Left ventricle myocardium superior (tissue), 1 donor: ENCODE measurements around the gene NUAK2. TPM values are rescaled to one million over a fixed set of nuclear protein-coding genes. Genes with fewer than 3 reads are reported as not detected.
A peak's percentile ranks its signal among the peaks of the same experiment; 100 is the strongest.
"Not testable (repeated sequence)": the region's sequence is repeated elsewhere in the genome, so short reads cannot be mapped to it uniquely, and the experiment has no call there.

Experiments used
- ATAC-seq: fragments of 200-7000 bp; cut with Tn5 transposase; one replicate; pipeline ENCODE4 v1.9.1; 2020; ENCODE audit warnings: mild to moderate bottlenecking, moderate library complexity
- DNase-seq: peaks from one replicate; pipeline ENCODE4 v3.0.0-alpha.2; 2020
- intact Hi-C: fragments of 100-400 bp; cut with micrococcal nuclease; formaldehyde crosslinking; loops from one replicate; pipeline ENCODE4 v1.11.0; 2022
- total RNA-seq: library from RNA; stranded (reverse); fragmentation: NEBNext Ultra II Directional; extraction: Animal tissue kit (Norgen Biotek cat#: 25700); gene quantifications from one replicate; pipeline ENCODE4 v1.2.1, GENCODE V29; 2021
- donor health status: DM: no; HTN: yes; CAD: no; lungs with severe emphysema.

Gene NUAK2
- total RNA-seq, 1 donor from 2014 or later = 1.5 TPM

DNA sequence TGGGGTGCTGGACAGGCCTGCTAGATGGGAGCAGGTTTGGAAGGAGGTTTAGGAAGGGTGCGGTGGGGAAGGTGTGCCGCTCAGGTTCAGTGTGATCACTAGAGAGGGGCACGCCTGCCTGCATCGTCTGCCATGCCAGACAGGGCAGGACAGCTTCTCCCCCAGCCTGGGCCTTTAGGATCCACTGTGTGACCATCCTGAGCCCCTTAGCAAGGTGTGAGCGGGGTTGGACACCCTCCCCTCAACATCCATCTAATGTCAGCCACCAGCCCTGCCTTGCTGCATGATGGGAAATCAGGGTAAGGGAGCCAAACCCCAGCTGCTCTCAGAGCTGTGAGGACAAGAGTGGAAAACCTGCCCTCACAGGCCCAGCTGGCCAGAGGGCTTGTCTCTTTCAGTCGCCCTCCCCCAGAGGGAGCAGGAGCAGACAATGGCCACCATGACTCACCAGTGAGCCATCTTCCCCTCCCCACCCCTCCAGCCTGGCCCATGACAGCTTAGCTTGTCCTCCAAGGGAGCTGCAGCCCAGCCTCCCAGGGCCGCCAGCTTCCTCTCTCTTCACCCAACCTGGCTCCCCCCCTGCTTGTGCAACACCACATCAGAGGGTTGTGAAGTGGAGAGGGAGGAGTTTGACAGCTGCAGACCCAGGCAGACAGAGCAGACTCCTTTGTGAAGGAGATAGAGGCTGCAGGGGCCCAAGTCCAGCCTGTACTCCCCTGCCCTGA lies 37.0 kb downstream of the NUAK2 start:
- DNase-seq (peak; percentile 79), ATAC-seq (peak; percentile 91)
- intact Hi-C loops = no loop called here

GRCh38 chr1:205283270-205284147 lies 38.0 kb downstream of the NUAK2 start:
- DNase-seq (no peak), ATAC-seq (no peak)
- intact Hi-C loops = no loop called here

DNA sequence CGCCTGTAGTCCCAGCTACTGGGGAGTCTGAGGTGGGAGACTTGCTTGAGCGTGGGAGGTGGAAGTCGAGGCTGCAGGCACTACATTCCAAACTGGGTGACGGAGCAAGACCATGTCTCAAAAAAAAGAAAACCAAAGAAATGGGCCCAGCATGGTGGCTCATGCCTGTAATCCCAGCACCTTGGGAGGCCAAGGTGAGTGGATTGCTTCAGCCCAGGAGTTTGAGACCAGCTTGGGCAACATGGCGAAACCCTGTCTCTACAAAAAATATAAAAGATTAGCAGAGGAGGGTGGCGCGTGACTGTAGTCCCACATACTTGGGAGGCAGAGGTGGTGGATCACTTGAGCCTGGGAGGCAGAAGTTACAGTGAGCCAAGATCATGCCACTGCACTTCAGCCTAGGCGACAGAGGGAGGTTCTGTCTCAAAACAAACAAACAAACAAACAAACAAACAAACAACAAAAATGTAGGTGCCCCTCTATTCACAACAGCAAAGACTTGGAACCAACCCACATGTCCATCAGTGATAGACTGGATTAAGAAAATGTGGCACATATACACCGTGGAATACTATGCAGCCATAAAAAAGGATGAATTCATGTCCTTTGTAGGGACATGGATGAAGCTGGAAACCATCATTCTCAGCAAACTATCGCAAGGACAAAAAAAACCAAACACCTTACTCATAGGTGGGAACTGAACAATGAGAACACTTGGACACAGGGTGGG lies 40.7 kb downstream of the NUAK2 start:
- ATAC-seq, DNase-seq, intact Hi-C loops: not testable (repeated sequence)

DNA sequence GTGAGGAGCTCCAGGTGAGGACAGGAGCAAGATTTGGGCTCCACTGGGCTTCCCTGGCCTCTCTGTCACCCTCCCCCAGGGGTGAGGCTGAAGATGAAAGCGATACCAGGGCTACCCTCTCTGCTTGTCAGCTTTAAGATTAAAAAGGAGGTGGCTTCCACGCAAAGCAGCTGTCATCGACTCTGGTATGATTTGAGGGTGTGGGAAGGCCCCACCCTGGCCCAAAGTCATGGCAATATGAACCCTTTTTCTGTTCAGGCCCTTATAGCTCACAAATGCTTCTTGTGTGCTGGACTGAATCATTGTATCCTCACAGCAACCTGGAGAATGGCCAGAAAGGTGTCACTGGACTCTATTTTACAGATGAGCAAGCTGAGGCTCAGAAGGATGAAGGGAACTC lies 41.6 kb downstream of the NUAK2 start:
- ATAC-seq = no peak
- intact Hi-C loops = no loop called here

GRCh38 chr1:205276689-205277065 lies 44.9 kb downstream of the NUAK2 start:
- intact Hi-C loops = no loop called here
- no peak for ATAC-seq
- no peak for DNase-seq

More for the DNA sequence above, 41.6 kb downstream of the NUAK2 start:
- DNase-seq = no peak

DNA sequence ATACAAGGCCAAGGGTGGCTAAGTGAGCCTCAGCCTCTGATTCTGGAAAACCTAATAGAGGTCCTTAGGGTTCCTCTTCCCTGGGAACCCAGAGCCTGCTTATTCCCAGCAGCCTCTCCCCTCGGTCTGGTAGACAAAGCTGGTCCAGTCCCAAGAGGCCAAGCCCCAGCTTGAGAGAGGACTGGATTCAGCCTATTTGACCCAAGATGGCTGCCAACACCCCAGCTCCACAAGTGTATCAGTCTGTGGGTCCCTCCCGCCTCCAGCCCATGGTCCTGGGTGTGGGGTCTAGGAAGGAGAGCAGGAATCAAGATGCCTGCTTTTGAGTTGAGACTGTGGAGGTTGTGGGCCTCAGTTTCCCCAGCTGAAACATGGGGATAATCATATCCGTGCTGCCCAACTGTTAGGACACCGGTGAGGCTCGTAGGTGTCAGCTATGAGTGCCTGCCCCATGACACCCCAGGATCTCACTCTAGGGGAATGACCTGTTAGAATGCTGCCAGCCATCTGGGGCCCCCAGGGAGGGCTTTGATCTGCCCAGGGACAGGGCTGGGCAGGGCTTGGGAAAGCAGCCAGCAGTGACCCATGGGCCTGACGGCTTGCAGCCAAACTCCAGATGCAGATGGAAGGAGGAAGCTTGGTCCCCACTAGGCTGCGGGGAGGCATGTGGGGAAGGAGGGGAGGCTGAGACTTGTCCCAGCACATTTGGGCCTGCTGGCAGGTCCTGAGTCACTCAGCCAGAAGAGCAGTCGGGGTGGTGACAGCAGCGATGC lies 45.4 kb downstream of the NUAK2 start:
- no peak for ATAC-seq
- no peak for DNase-seq
- intact Hi-C loops = loop anchor here (2.0 kb wide), 1 partner anchor 49 kb away; no protein-coding TSS in a partner anchor

DNA sequence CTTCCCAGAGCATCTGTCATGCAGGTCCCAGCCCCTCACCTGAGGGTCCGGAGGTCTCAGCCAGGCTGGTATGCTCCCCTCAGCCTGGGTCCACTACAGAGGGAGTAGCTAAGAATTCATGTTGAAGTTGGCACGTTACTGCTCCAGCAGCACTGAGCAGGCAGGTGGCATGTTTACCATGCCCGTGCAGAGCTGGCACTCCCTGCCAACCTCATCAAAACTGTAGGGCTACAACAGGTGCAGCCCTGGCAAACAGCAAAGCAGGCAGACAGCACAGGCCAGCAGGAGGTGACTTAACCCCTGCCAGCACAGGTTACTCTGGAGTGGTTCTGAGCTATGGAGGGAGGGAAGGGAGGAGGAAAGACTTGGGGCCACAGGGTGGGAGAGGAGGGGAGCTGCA lies 46.4 kb downstream of the NUAK2 start:
- intact Hi-C loops = loop anchor here (2.0 kb wide), 1 partner anchor 50 kb away; no protein-coding TSS in a partner anchor
- DNase-seq = no peak
- ATAC-seq = no peak

DNA sequence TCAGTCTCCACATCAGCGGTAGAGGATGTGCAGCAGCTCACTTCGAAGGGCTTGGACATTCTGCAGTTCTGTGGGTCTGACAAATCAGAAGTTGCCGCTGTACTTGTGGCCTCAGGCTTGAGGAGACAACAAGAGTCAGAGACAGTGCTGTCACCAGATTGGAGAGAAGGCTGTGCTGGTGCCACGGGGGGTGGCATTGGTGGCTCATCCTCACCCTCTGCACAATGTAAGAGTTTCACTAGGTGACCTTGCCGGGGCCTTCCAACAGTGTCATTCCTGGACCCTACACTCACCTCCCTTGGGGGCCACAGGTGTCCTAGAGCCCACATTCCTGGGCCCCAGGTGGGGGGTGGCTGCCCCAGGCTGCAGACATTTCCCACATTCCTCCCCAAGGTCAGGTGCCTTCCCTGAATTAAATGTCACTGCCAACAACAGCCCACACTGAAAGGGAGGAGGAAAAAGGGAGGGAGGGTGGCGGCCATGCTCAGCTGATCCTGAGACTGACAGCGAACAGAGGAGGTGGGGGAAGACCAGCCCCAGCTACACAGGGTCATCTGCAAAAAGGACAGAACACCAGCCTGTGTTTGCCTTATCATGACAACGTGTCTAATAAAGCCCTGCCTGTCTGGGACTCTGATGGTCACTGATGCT lies 47.4 kb downstream of the NUAK2 start:
- no peak for DNase-seq
- no peak for ATAC-seq
- intact Hi-C loops = loop anchor here (2.0 kb wide), 1 partner anchor 51 kb away; no protein-coding TSS in a partner anchor

DNA sequence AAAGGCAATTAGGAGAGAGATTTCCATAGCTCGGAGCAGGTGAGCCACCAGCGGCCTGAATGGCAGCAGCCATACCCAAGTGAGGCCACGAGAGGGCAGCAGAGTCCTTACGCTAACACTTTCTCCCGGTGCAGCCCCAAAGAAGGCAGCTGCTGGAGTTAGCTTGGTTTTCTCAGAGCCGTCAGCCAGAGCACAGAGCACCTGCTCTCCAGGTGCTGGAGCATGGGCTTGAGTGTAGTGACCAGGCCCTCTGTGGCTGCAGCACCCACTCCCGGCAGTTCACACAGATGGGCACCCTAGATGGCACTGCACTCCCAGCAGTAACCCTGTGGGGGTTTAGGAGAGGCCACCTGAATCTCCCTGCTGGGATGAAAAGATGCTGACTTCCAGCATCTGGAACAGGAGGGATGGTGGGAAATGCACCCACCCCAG lies 48.0 kb downstream of the NUAK2 start:
- intact Hi-C loops = no loop called here
- ATAC-seq (peak; percentile 81), DNase-seq (peak; percentile 89)

- DNase-seq = no peak
- no peak for ATAC-seq
- intact Hi-C loops = no loop called here
Measured at GRCh38 chr1:205272536-205272935, 49.0 kb downstream of the NUAK2 start.

- intact Hi-C loops = no loop called here
- DNase-seq = peak; percentile 29
- ATAC-seq = no peak
Measured at GRCh38 chr1:205271745-205272144, 49.8 kb downstream of the NUAK2 start.

GRCh38 chr1:205271277-205271676 lies 50.3 kb downstream of the NUAK2 start:
- ATAC-seq (peak; percentile 18), DNase-seq (peak; percentile 34)
- intact Hi-C loops = no loop called here

- intact Hi-C loops = no loop called here
- ATAC-seq = peak; percentile 61
- peak; percentile 27 for DNase-seq
Measured at GRCh38 chr1:205270764-205271163, 50.8 kb downstream of the NUAK2 start.

GRCh38 chr1:205270271-205270670 lies 51.3 kb downstream of the NUAK2 start:
- DNase-seq (peak; percentile 19), ATAC-seq (no peak)

GRCh38 chr1:205269711-205270110 lies 51.8 kb downstream of the NUAK2 start:
- DNase-seq = no peak
- ATAC-seq = no peak
- intact Hi-C loops = no loop called here

More at GRCh38 chr1:205270271-205270670, 51.3 kb downstream of the NUAK2 start:
- intact Hi-C loops = no loop called here

GRCh38 chr1:205268846-205269680 lies 52.5 kb downstream of the NUAK2 start:
- peak; percentile 25 for DNase-seq
- intact Hi-C loops = no loop called here
- no peak for ATAC-seq

- DNase-seq (no peak), ATAC-seq (no peak)
- intact Hi-C loops = no loop called here
Measured at GRCh38 chr1:205267306-205267902, 54.1 kb downstream of the NUAK2 start.
